Measurements from ENCODE around the gene PTPRN2. TPM values are rescaled to one million over a fixed set of nuclear protein-coding genes. Genes with fewer than 3 reads are reported as not detected.
"Not testable (repeated sequence)": the region's sequence is repeated elsewhere in the genome, so short reads cannot be mapped to it uniquely, and the experiment has no call there.

Gene PTPRN2
- polyA plus RNA-seq, 1 donor: 5.7 TPM

- DNase-seq: not testable (repeated sequence)
These were observed 994.8 kb downstream of the PTPRN2 start for GRCh38 chr7:157592636-157593320.

- no peak for DNase-seq
These were observed 997.1 kb downstream of the PTPRN2 start for GRCh38 chr7:157590526-157590925.

- no peak for DNase-seq
These were observed 997.9 kb downstream of the PTPRN2 start for GRCh38 chr7:157589680-157590079.

GRCh38 chr7:157587805-157588560 lies 999.6 kb downstream of the PTPRN2 start:
- DNase-seq: no peak

- DNase-seq: no peak
These were observed 1000.4 kb downstream of the PTPRN2 start for GRCh38 chr7:157587051-157587804.

GRCh38 chr7:157586426-157586955 lies 1001.1 kb downstream of the PTPRN2 start:
- DNase-seq: no peak

GRCh38 chr7:157585113-157585861 lies 1002.3 kb downstream of the PTPRN2 start:
- DNase-seq: no peak

- DNase-seq: no peak
These were observed 1003.2 kb downstream of the PTPRN2 start for GRCh38 chr7:157584420-157584819.

GRCh38 chr7:157581740-157582139 lies 1005.9 kb downstream of the PTPRN2 start:
- DNase-seq: no peak

GRCh38 chr7:157580324-157580723 lies 1007.3 kb downstream of the PTPRN2 start:
- DNase-seq: no peak

- DNase-seq: no peak
These were observed 1008.2 kb downstream of the PTPRN2 start for GRCh38 chr7:157579425-157579824.

GRCh38 chr7:157577796-157578339 lies 1009.8 kb downstream of the PTPRN2 start:
- no peak for DNase-seq

GRCh38 chr7:157577061-157577460 lies 1010.6 kb downstream of the PTPRN2 start:
- DNase-seq: no peak

GRCh38 chr7:157576415-157576814 lies 1011.2 kb downstream of the PTPRN2 start:
- no peak for DNase-seq

GRCh38 chr7:157575777-157576176 lies 1011.8 kb downstream of the PTPRN2 start:
- no peak for DNase-seq

GRCh38 chr7:157574914-157575586 lies 1012.6 kb downstream of the PTPRN2 start:
- DNase-seq: no peak

- no peak for DNase-seq
These were observed 1013.4 kb downstream of the PTPRN2 start for GRCh38 chr7:157574120-157574825.

GRCh38 chr7:157573244-157573643 lies 1014.4 kb downstream of the PTPRN2 start:
- no peak for DNase-seq

GRCh38 chr7:157572622-157573021 lies 1015.0 kb downstream of the PTPRN2 start:
- no peak for DNase-seq

GRCh38 chr7:157570531-157571200 lies 1017.0 kb downstream of the PTPRN2 start:
- no peak for DNase-seq

All from left kidney (tissue), 2 donors.